Measurements from ENCODE around the gene CERS6.

- TF ChIP-seq CTCF (IDR thresholded peaks at IDR 0.05) (no peak), POLR2A (IDR thresholded peaks at IDR 0.05) (no peak), POLR2AphosphoS5 (IDR thresholded peaks at IDR 0.05) (no peak), EP300 (IDR thresholded peaks at IDR 0.05; ENCODE audit: low read depth) (no peak)
Measured at GRCh38 chr2:168480825-168481585, 24.9 kb downstream of the CERS6 start.

Measured in transverse colon (tissue), 4 donors.